ENCODE data around the gene TMEM132C. TPM values are rescaled to one million over a fixed set of nuclear protein-coding genes. Genes with fewer than 3 reads are reported as not detected.

The TMEM132C gene
- total and polyA plus RNA-seq, 2 donors (not counting 3 experiments of a cell fraction or from before 2014, with no cell fraction given): not detected

GRCh38 chr12:128394137-128394536 lies 127.2 kb downstream of the TMEM132C start:
- no peak for FAIRE-seq
- dilution Hi-C loops (cut with MboI; ENCODE audit: extremely low pct_ligation_motif_present, low sequenced_read_pairs) (no loop called here), intact Hi-C loops (cut with micrococcal nuclease) (no loop called here)
- no peak for DNase-seq (ENCODE audit: low read depth, low spot score)
- Histone ChIP-seq H3K36me3 (ENCODE audit: control insufficient read depth in 2 of 2, extremely low read depth in 1 of 2, insufficient read depth in 2 of 2, low read length in 2 of 2) (no peaks in the 10 kb centered on the region), H3K27me3 (ENCODE audit: control insufficient read depth in 2 of 2, insufficient read depth in 2 of 2, low read length in 2 of 2) (no peaks in the 10 kb centered on the region), H2AFZ (ENCODE audit: low read depth, low read length) (no peak overlapping the region), H3K4me1 (ENCODE audit: control insufficient read depth, extremely low read depth, insufficient read depth, low read length) (no peaks in the 10 kb centered on the region), H3K9ac (replicated peaks; ENCODE audit: extremely low read depth, insufficient read depth, low read length) (no peak overlapping the region), H4K20me1 (replicated peaks; ENCODE audit: control insufficient read depth, extremely low read depth, insufficient read depth, low read length) (no peaks in the 10 kb centered on the region), H3K4me3 (replicated peaks in 1 of 3; ENCODE audit: insufficient read depth in 1 of 3, low read depth in 1 of 3, low read length in 3 of 3) (no peak overlapping the region), H3K9me1 (replicated peaks; ENCODE audit: control insufficient read depth, extremely low read depth, insufficient read depth, low read length) (no peaks in the 10 kb centered on the region), H3K27ac (ENCODE audit: insufficient read depth, low read depth, low read length) (no peak overlapping the region), H3K9me3 (replicated peaks; ENCODE audit: control insufficient read depth, insufficient read depth, low read length) (peaks cover 2% of the 10 kb centered on the region), H3K79me2 (ENCODE audit: control insufficient read depth, insufficient read depth, low read length) (no peaks in the 10 kb centered on the region), H3K4me2 (ENCODE audit: insufficient read depth, low read length) (no peak overlapping the region)
- TF ChIP-seq MAX (IDR thresholded peaks at IDR 0.05; ENCODE audit: insufficient read depth, insufficient read length): no peak
- CTCF ChIA-PET: no interaction called here
- POLR2A ChIA-PET: no interaction called here
- BruUV-seq (replicated peaks): no TSS peak

GRCh38 chr12:128399253-128399652 lies 132.3 kb downstream of the TMEM132C start:
- ChIA-PET CTCF (no interaction called here), POLR2A (no interaction called here)
- Histone ChIP-seq H3K4me1 (ENCODE audit: control insufficient read depth, extremely low read depth, insufficient read depth, low read length) (no peaks in the 10 kb centered on the region), H3K4me3 (replicated peaks in 1 of 3; ENCODE audit: insufficient read depth in 1 of 3, low read depth in 1 of 3, low read length in 3 of 3) (no peak overlapping the region), H3K4me2 (ENCODE audit: insufficient read depth, low read length) (no peak overlapping the region), H3K27ac (ENCODE audit: insufficient read depth, low read depth, low read length) (no peak overlapping the region), H3K36me3 (ENCODE audit: control insufficient read depth in 2 of 2, extremely low read depth in 1 of 2, insufficient read depth in 2 of 2, low read length in 2 of 2) (no peaks in the 10 kb centered on the region), H4K20me1 (replicated peaks; ENCODE audit: control insufficient read depth, extremely low read depth, insufficient read depth, low read length) (no peaks in the 10 kb centered on the region), H3K9me3 (replicated peaks; ENCODE audit: control insufficient read depth, insufficient read depth, low read length) (peaks cover 2% of the 10 kb centered on the region), H3K79me2 (ENCODE audit: control insufficient read depth, insufficient read depth, low read length) (no peaks in the 10 kb centered on the region), H2AFZ (ENCODE audit: low read depth, low read length) (no peak overlapping the region), H3K27me3 (ENCODE audit: control insufficient read depth in 2 of 2, insufficient read depth in 2 of 2, low read length in 2 of 2) (no peaks in the 10 kb centered on the region), H3K9me1 (replicated peaks; ENCODE audit: control insufficient read depth, extremely low read depth, insufficient read depth, low read length) (no peaks in the 10 kb centered on the region), H3K9ac (replicated peaks; ENCODE audit: extremely low read depth, insufficient read depth, low read length) (no peak overlapping the region)
- dilution Hi-C loops (cut with MboI; ENCODE audit: extremely low pct_ligation_motif_present, low sequenced_read_pairs) (no loop called here), intact Hi-C loops (cut with micrococcal nuclease) (no loop called here)
- DNase-seq (ENCODE audit: low read depth, low spot score): no peak
- FAIRE-seq: no peak
- BruUV-seq (replicated peaks): no TSS peak
- TF ChIP-seq MAX (IDR thresholded peaks at IDR 0.05; ENCODE audit: insufficient read depth, insufficient read length) (no peak), JUN (IDR thresholded peaks at IDR 0.05; ENCODE audit: borderline replicate concordance, insufficient read depth, insufficient read length, low read depth) (no peak), POLR2A (IDR thresholded peaks at IDR 0.05; ENCODE audit: low read depth, low read length) (no peak), MYC (IDR thresholded peaks at IDR 0.05; ENCODE audit: low read depth, low read length) (no peak), EZH2 (IDR thresholded peaks at IDR 0.05; ENCODE audit: borderline replicate concordance, low read depth, low read length, severe bottlenecking) (no peak), POLR2AphosphoS5 (IDR thresholded peaks at IDR 0.05; ENCODE audit: insufficient read depth, low read depth, low read length) (no peak), FOS (IDR thresholded peaks at IDR 0.05; ENCODE audit: borderline replicate concordance, insufficient read depth, low read length) (no peak), GATA2 (IDR thresholded peaks at IDR 0.05; ENCODE audit: insufficient read depth, insufficient read length, low read depth, low read length) (no peak), CTCF (IDR thresholded peaks at IDR 0.05; ENCODE audit: extremely low read depth in 1 of 2, insufficient read depth in 1 of 2, low read depth in 1 of 2, low read length in 2 of 2) (no peak)

Data from endothelial cell of umbilical vein (primary cell).